ENCODE data around the gene ARRDC2.

DNA sequence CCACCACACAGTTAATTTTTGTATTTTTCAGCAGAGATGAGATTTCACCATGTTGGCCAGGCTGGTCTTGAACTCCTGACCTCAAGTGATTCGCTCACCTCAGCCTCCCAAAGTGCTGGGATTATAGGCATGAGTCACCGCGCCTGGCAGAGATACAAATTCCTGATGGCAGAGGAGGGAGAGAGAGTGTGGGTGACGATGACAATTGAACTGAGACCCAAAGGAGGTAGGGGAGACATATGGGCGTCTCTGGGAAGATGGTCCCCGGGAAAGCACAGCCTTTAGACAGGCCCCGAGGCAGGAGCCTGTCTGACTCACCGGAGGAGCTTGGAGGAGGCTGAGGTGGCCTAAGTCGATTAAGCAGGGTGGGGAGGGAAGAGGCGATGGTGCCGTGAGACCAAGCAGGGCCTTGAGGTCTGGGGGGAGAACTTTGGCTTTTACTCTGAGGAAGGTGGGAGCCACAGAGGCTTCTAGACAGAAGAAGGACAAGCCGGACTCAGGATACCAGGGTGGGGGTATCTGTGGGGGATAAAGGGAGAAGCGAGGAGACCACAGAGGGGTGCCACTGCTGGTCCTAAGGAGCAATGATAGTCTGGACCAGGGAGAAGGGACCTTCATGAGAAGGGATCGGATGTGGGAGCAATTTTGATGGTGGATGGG is 38.2 kb downstream of the ARRDC2 start:
- TF ChIP-seq CTCF (conservative IDR thresholded peaks at IDR 0.05) (no peak), EZH2 (IDR thresholded peaks at IDR 0.05; ENCODE audit: low read depth) (no peak)

Measured in PC-9 (cell line).